EH (cell line): ENCODE measurements around the gene TSPAN8.
"Not testable (repeated sequence)": the region's sequence is repeated elsewhere in the genome, so short reads cannot be mapped to it uniquely, and the experiment has no call there.

Source experiments
- DNase-seq: peaks from one replicate; pipeline ENCODE4 v3.0.0-alpha.2; 2015; ENCODE audit warnings: low read depth

TSPAN8 gene

GRCh38 chr12:71125949-71126348 is 31.9 kb downstream of the TSPAN8 start:
- DNase-seq, result no peak

- no peak for DNase-seq
Observed at GRCh38 chr12:71125515-71125914, 32.3 kb downstream of the TSPAN8 start.

GRCh38 chr12:71124835-71125460 is 32.9 kb downstream of the TSPAN8 start:
- DNase-seq, result no peak

GRCh38 chr12:71113148-71113547 is 44.7 kb downstream of the TSPAN8 start:
- DNase-seq, result not testable (repeated sequence)

GRCh38 chr12:71109834-71110233 is 48.0 kb downstream of the TSPAN8 start:
- no peak for DNase-seq

GRCh38 chr12:71108355-71108754 is 49.4 kb downstream of the TSPAN8 start:
- DNase-seq, result no peak

GRCh38 chr12:71107936-71108335 is 49.9 kb downstream of the TSPAN8 start:
- DNase-seq, result no peak

- DNase-seq, result no peak
Observed at GRCh38 chr12:71105956-71106355, 51.8 kb downstream of the TSPAN8 start.

- DNase-seq, result no peak
Observed at GRCh38 chr12:71092290-71092689, 65.5 kb downstream of the TSPAN8 start.

GRCh38 chr12:71090971-71091370 is 66.8 kb downstream of the TSPAN8 start:
- DNase-seq, result no peak

GRCh38 chr12:71085575-71085974 is 72.2 kb downstream of the TSPAN8 start:
- no peak for DNase-seq

GRCh38 chr12:71075743-71076142 is 82.1 kb downstream of the TSPAN8 start:
- no peak for DNase-seq
